SU-DHL-6 (cell line): Measurements from ENCODE around the gene CMSS1.

Source experiments
- H2AFZ ChIP-seq: fragments of 200-600 bp; sonication (generic); 2 replicates; pipeline ENCODE4 v1.6.1; 2014; ENCODE audit warnings: low read depth, mild to moderate bottlenecking, moderate library complexity, mixed read lengths, antibody characterized with exemption, low read length; ENCODE audit not compliant: severe bottlenecking
- H3F3A ChIP-seq: fragments of 200-600 bp; shearing (Covaris generic); 2 replicates; pipeline ENCODE4 v1.6.0; 2016; ENCODE audit warnings: antibody characterized with exemption, mild to moderate bottlenecking; ENCODE audit not compliant: insufficient read depth
- H3K27ac ChIP-seq: fragments of 200-600 bp; sonication (generic); 2 replicates; pipeline ENCODE4 v1.5.1; 2016; ENCODE audit warnings: low read depth, mild to moderate bottlenecking, low read length, moderate library complexity, mixed read lengths
- H3K27me3 ChIP-seq: fragments of 200-600 bp; sonication (generic), shearing (Covaris generic); 2 replicates; pipeline ENCODE4 v1.6.0; 2014; ENCODE audit warnings: mild to moderate bottlenecking, low read length
- H3K36me3 ChIP-seq: fragments of 200-600 bp; sonication (generic); 2 replicates; pipeline ENCODE4 v1.6.1; 2014; ENCODE audit warnings: mild to moderate bottlenecking, low read length, mixed read lengths
- H3K4me2 ChIP-seq: fragments of 300-600, 200-600 bp; shearing (Covaris generic), sonication (generic); 2 replicates; pipeline ENCODE4 v1.6.0; 2014; ENCODE audit warnings: low read length, low read depth, mild to moderate bottlenecking; ENCODE audit not compliant: poor library complexity, severe bottlenecking
- H3K4me3 ChIP-seq: fragments of 200-600 bp; sonication (generic); 2 replicates; pipeline ENCODE4 v1.5.1; 2014; ENCODE audit warnings: antibody characterized with exemption, low read length, mild to moderate bottlenecking, mixed read lengths; ENCODE audit not compliant: insufficient read depth, poor library complexity, severe bottlenecking
- H3K79me2 ChIP-seq: fragments of 200-600 bp; sonication (generic); 2 replicates; pipeline ENCODE4 v1.6.1; 2014; ENCODE audit warnings: mild to moderate bottlenecking, low read length, moderate library complexity; ENCODE audit not compliant: insufficient read depth
- H3K9ac ChIP-seq: fragments of 200-600 bp; sonication (generic); 2 replicates; pipeline ENCODE4 v1.7.0; 2014; ENCODE audit warnings: mild to moderate bottlenecking, low read length
- H3K9me2 ChIP-seq: fragments of 200-600 bp; sonication (generic); replicated peaks from 2 replicates; pipeline ENCODE4 v1.6.1; 2014; ENCODE audit warnings: low read length; ENCODE audit not compliant: insufficient read depth
- H3K9me3 ChIP-seq: fragments of 200-600 bp; sonication (generic); 2 replicates; pipeline ENCODE4 v1.6.1; 2014; ENCODE audit warnings: low read length, mixed read lengths; ENCODE audit not compliant: insufficient read depth
- H4K20me1 ChIP-seq: fragments of 200-600 bp; sonication (generic); 2 replicates; pipeline ENCODE4 v1.6.1; 2014; ENCODE audit warnings: low read depth, mild to moderate bottlenecking, antibody characterized with exemption, low read length, moderate library complexity, mixed read lengths
- EZH2phosphoT487 ChIP-seq: fragments of 200-600 bp; sonication (generic), shearing (Covaris generic); conservative IDR thresholded peaks from 2 replicates; pipeline ENCODE4 v1.6.1; 2018; ENCODE audit warnings: mild to moderate bottlenecking, antibody characterized with exemption, low read length, moderate library complexity, mixed read lengths
- TF ChIP-seq, protein P1 (sequence below): fragments of 200-600 bp; sonication (generic); IDR thresholded peaks from one replicate; pipeline ENCODE4 v1.5.1; 2017; ENCODE audit warnings: antibody characterized with exemption, mild to moderate bottlenecking, low read length, moderate library complexity; ENCODE audit not compliant: insufficient read depth, poor library complexity, severe bottlenecking

Gene CMSS1

DNA sequence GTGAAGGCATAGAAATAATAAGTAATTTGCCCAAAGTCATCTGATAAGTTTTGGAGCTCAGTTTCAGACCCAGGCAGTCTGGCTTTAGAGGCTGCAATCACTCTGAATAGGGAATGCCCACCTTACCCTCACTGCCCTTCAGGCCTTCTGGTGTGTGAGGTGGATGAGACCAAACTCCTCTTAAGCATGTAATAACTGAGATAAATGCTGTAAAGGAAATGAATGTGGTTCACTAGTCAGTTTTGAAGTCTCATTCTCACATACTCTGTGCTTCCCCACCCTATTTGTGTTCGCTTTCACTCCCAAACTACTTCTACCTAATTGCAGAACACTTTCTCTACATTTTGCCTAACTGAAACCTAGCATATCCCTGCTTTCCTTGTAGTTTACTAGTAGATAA lies 152.5 kb downstream of the CMSS1 start:
- H3K9me3 ChIP-seq = no peaks in the 10 kb centered on the region
- no peak overlapping the region for H3K4me2 ChIP-seq
- no peaks in the 10 kb centered on the region for H3K9me2 ChIP-seq
- no peak overlapping the region for H3K4me3 ChIP-seq
- H3K9ac ChIP-seq = no peak overlapping the region
- no peak overlapping the region for H3K27ac ChIP-seq
- no peak overlapping the region for H2AFZ ChIP-seq
- no peaks in the 10 kb centered on the region for H4K20me1 ChIP-seq
- H3K27me3 ChIP-seq = no peaks in the 10 kb centered on the region
- no peaks in the 10 kb centered on the region for H3K36me3 ChIP-seq
- no peaks in the 10 kb centered on the region for H3K79me2 ChIP-seq
- no peaks in the 10 kb centered on the region for H3F3A ChIP-seq
- TF ChIP-seq, protein P1, sequence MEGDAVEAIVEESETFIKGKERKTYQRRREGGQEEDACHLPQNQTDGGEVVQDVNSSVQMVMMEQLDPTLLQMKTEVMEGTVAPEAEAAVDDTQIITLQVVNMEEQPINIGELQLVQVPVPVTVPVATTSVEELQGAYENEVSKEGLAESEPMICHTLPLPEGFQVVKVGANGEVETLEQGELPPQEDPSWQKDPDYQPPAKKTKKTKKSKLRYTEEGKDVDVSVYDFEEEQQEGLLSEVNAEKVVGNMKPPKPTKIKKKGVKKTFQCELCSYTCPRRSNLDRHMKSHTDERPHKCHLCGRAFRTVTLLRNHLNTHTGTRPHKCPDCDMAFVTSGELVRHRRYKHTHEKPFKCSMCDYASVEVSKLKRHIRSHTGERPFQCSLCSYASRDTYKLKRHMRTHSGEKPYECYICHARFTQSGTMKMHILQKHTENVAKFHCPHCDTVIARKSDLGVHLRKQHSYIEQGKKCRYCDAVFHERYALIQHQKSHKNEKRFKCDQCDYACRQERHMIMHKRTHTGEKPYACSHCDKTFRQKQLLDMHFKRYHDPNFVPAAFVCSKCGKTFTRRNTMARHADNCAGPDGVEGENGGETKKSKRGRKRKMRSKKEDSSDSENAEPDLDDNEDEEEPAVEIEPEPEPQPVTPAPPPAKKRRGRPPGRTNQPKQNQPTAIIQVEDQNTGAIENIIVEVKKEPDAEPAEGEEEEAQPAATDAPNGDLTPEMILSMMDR = no peak
- no peak for TF ChIP-seq EZH2phosphoT487

DNA sequence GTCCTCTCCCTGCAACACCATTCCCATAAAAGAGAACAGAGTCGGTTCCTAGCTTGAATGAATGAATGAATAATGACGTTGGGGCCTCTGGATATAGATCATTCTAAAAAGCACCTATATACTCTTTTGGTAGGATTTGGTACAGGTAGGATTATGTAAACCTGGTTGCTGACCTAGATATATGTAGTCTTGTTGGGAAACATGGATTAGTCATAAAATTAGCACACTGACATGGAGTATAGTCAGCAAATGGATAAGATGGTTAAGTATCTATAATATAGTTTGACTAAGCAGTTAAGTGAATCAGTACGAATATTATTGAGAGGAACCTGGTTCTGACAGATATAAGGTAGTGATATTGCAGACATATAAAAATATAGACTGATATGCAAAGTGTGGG lies 154.1 kb downstream of the CMSS1 start:
- H3F3A ChIP-seq = no peaks in the 10 kb centered on the region
- no peak overlapping the region for H3K9ac ChIP-seq
- no peaks in the 10 kb centered on the region for H3K9me3 ChIP-seq
- no peak overlapping the region for H3K27ac ChIP-seq
- H3K4me3 ChIP-seq = no peak overlapping the region
- no peaks in the 10 kb centered on the region for H3K27me3 ChIP-seq
- H3K9me2 ChIP-seq = no peaks in the 10 kb centered on the region
- peaks cover 5% of the 10 kb centered on the region; the same call in 1 of the 2 replicates for H3K79me2 ChIP-seq
- no peak overlapping the region for H2AFZ ChIP-seq
- H3K36me3 ChIP-seq = no peaks in the 10 kb centered on the region
- no peaks in the 10 kb centered on the region for H4K20me1 ChIP-seq
- H3K4me2 ChIP-seq = no peak overlapping the region
- TF ChIP-seq, protein P1 = no peak
- TF ChIP-seq EZH2phosphoT487 = no peak

DNA sequence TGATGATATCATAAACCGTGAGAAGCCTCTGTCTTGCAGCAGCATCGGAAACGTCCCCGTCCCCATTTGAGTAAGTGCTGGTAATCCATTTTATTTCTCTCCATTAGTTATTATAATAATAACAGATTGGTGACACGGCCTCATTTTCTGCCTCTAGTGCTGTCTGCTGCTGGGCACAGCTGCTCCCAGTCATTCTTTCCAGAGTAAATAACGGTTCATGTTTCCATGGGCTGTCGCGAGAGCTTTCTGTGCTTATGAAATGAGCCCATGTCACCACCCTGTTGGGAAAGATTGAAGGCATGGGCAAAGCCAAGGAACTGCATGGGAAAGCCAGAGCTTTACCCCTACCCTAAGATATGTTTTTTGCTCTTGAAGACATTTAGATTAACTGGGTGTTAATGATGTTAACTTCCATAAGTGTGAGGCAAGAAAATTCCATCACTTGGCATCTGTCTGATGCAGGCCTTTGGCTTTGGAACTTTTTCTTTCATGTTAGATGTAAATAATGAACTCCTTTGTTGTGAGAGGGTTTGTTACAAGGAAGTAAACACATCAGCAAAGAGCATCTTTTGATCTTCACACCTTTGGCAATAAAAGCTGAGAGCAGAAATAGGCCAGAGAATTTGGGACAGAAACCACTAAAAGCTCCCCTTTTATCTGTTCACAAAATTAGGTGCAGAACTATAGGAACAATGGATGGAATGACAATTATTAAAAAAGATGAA lies 154.9 kb downstream of the CMSS1 start:
- no peaks in the 10 kb centered on the region for H3F3A ChIP-seq
- no peak overlapping the region for H3K27ac ChIP-seq
- TF ChIP-seq EZH2phosphoT487 = no peak
- TF ChIP-seq, protein P1 = no peak

More for the DNA sequence above, 154.9 kb downstream of the CMSS1 start:
- Histone ChIP-seq H3K9ac (no peak overlapping the region), H2AFZ (no peak overlapping the region), H3K4me2 (no peak overlapping the region), H3K79me2 (peaks cover 7% of the 10 kb centered on the region; the same call in 1 of the 2 replicates), H4K20me1 (no peaks in the 10 kb centered on the region), H3K4me3 (no peak overlapping the region), H3K27me3 (no peaks in the 10 kb centered on the region), H3K9me3 (no peaks in the 10 kb centered on the region), H3K9me2 (no peaks in the 10 kb centered on the region), H3K36me3 (no peaks in the 10 kb centered on the region)
